ENCODE results near the gene PLEKHN1.
"Not testable (repeated sequence)": the region's sequence is repeated elsewhere in the genome, so short reads cannot be mapped to it uniquely, and the experiment has no call there.

PLEKHN1 gene

GRCh38 chr1:975365-975764 is 9.1 kb downstream of the PLEKHN1 start:
- no peak for DNase-seq (ENCODE audit: low read depth)
- H3K4me3 ChIP-seq (ENCODE audit: low read length), result no peak overlapping the region
- TF ChIP-seq CTCF (conservative IDR thresholded peaks at IDR 0.05; ENCODE audit: low read length), result no peak

- H3K4me3 ChIP-seq (ENCODE audit: low read length), result no peak overlapping the region
- peak; percentile 64 for TF ChIP-seq CTCF (conservative IDR thresholded peaks at IDR 0.05; ENCODE audit: low read length)
- DNase-seq (ENCODE audit: low read depth), result peak; percentile 67
Measured at GRCh38 chr1:975896-976683, 9.8 kb downstream of the PLEKHN1 start.

- not testable (repeated sequence) for H3K4me3 ChIP-seq (ENCODE audit: low read length); DNase-seq (ENCODE audit: low read depth)
Measured at GRCh38 chr1:976791-977190, 10.5 kb downstream of the PLEKHN1 start.

- DNase-seq (ENCODE audit: low read depth), result no peak
- TF ChIP-seq CTCF (conservative IDR thresholded peaks at IDR 0.05; ENCODE audit: low read length), result no peak
Measured at GRCh38 chr1:978069-978834, 12.0 kb downstream of the PLEKHN1 start.

GRCh38 chr1:978835-979743 is 12.8 kb downstream of the PLEKHN1 start:
- no peak for DNase-seq (ENCODE audit: low read depth)
- TF ChIP-seq CTCF (conservative IDR thresholded peaks at IDR 0.05; ENCODE audit: low read length), result no peak
- no peak overlapping the region for H3K4me3 ChIP-seq (ENCODE audit: low read length)

More at GRCh38 chr1:978069-978834, 12.0 kb downstream of the PLEKHN1 start:
- no peak overlapping the region for H3K4me3 ChIP-seq (ENCODE audit: low read length)

- H3K4me3 ChIP-seq (ENCODE audit: low read length), result no peak overlapping the region
- TF ChIP-seq CTCF (conservative IDR thresholded peaks at IDR 0.05; ENCODE audit: low read length), result no peak
- DNase-seq (ENCODE audit: low read depth), result no peak
Measured at GRCh38 chr1:979744-980072, 13.4 kb downstream of the PLEKHN1 start.

- no peak for TF ChIP-seq CTCF (conservative IDR thresholded peaks at IDR 0.05; ENCODE audit: low read length)
- DNase-seq (ENCODE audit: low read depth), result no peak
- no peak overlapping the region for H3K4me3 ChIP-seq (ENCODE audit: low read length)
Measured at GRCh38 chr1:980137-980571, 13.9 kb downstream of the PLEKHN1 start.
